ENCODE data around the gene EHD4.

DNA sequence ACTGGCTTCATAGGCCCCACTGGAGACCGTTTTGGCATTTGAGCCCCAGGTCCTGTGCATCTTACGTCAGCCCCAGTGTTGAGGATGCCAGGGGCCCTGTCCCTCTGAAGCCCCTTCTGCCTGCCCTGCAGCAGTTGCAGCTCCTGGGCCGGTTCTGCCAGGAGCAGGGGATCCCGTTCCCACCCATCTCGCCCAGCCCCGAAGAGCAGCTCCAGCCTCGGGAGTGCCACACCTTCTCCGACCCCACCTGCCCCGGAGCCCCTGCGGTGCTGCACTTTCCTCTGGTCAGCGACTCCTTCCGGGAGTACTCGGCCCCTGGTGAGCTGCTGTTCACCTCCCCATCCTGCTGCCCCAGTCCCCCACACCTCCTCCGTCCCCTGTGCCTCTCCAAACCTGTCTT, 125.2 kb downstream of the EHD4 start:
- no peak for TF ChIP-seq POLR2A (IDR thresholded peaks at IDR 0.05)
- TF ChIP-seq CTCF (IDR thresholded peaks at IDR 0.05) = no peak
- TF ChIP-seq POLR2AphosphoS5 (IDR thresholded peaks at IDR 0.05; ENCODE audit: insufficient read depth in 1 of 2, low read depth in 1 of 2) = no peak

Measured in vagina (tissue), 2 donors.